Measurements from ENCODE around the gene GAK.

DNA sequence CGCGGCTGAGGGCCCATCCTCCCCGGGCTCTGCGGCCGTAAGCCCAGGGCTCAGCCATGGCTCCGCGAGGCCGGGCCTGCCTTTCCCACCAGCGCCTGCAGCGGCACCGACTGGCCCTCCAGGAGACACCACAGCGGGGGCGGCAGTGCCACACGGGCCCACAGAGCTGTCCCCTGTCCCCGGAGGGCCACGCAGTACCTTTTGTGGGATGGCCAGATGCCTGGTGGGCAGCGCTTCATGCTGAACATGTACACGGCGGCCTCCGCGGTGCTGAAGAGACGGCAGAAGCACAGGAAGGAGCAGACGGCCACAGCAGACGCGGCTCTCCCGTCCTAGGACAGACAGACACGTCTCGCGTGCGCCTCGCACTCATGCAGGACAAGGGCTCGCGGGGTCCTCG lies 50.4 kb downstream of the GAK start:
- TF ChIP-seq FOXM1 (IDR thresholded peaks at IDR 0.05; ENCODE audit: low read depth) = no peak
- TF ChIP-seq, protein P1, sequence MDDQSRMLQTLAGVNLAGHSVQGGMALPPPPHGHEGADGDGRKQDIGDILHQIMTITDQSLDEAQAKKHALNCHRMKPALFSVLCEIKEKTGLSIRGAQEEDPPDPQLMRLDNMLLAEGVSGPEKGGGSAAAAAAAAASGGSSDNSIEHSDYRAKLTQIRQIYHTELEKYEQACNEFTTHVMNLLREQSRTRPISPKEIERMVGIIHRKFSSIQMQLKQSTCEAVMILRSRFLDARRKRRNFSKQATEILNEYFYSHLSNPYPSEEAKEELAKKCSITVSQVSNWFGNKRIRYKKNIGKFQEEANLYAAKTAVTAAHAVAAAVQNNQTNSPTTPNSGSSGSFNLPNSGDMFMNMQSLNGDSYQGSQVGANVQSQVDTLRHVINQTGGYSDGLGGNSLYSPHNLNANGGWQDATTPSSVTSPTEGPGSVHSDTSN (IDR thresholded peaks at IDR 0.05) = no peak
- TF ChIP-seq, protein P2, sequence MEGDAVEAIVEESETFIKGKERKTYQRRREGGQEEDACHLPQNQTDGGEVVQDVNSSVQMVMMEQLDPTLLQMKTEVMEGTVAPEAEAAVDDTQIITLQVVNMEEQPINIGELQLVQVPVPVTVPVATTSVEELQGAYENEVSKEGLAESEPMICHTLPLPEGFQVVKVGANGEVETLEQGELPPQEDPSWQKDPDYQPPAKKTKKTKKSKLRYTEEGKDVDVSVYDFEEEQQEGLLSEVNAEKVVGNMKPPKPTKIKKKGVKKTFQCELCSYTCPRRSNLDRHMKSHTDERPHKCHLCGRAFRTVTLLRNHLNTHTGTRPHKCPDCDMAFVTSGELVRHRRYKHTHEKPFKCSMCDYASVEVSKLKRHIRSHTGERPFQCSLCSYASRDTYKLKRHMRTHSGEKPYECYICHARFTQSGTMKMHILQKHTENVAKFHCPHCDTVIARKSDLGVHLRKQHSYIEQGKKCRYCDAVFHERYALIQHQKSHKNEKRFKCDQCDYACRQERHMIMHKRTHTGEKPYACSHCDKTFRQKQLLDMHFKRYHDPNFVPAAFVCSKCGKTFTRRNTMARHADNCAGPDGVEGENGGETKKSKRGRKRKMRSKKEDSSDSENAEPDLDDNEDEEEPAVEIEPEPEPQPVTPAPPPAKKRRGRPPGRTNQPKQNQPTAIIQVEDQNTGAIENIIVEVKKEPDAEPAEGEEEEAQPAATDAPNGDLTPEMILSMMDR (IDR thresholded peaks at IDR 0.05) = no peak

Measured in SK-N-SH (cell line).